Measurements from ENCODE around the gene SCN11A. TPM values are rescaled to one million over a fixed set of nuclear protein-coding genes. Genes with fewer than 3 reads are reported as not detected.

The SCN11A gene
- total RNA-seq, 2 experiments from 2014 or later = 0.08 TPM; not detected in 1

DNA sequence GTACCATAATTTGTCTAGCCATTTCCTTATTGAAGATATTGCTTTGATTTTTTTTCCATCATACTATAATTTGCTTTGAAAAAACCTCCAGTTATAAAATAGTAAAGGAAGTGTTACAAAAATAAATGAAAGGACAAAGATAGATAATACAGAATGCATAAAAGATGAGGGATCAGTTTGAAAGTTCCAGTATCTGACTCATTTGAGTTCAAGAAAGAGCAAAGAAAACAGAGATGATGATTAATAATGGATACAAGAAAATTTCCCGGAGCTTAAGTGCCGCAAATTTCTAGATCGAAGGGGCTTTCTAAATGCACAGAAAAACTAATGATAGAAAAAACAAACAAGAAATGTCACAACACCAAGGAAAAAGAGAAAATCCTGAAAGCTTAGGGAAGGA is 4.4 kb upstream of the SCN11A start:
- H3K36me3 Mint-ChIP-seq (ENCODE audit: low read depth) = peaks cover 38% of the 10 kb centered on the region
- intact Hi-C loops (cut with DNase I, micrococcal nuclease) = loop anchor here in 1 of 2 experiments (10.0 kb wide), 1 partner anchor 89 kb away; no protein-coding TSS in a partner anchor

DNA sequence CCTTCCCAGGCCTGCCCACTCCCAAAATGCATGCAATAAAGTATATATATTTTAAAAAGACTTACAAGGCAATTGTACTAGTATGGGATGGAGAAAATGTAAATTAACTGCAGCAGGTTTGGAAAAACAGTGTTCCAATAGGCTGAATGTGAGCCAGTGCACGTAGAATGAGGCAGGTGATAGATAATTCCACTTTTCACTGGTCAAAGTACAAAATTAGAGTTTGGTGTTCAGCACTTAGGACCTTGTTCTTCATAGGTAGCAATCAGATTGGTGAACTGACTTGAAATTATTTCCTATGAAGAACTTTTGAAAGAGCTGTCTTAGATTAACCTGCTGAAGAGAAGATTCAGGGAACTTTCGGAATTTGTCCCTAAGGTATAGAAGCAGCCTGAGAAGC is 2.0 kb upstream of the SCN11A start:
- Mint-ChIP-seq H3K4me3 (peak overlapping the region; percentile 75), H3K36me3 (ENCODE audit: low read depth) (peaks cover 27% of the 10 kb centered on the region), H3K9me3 (no peaks in the 10 kb centered on the region), H3K27me3 (no peaks in the 10 kb centered on the region), H3K4me1 (ENCODE audit: low read depth) (peaks cover 82% of the 10 kb centered on the region), H3K27ac (peak overlapping the region; percentile 99)
- Histone ChIP-seq H3K27ac (ENCODE audit: low read depth in 1 of 2, low read length in 2 of 2) (no peak overlapping the region), H3K4me1 (ENCODE audit: insufficient read depth, low read length) (peaks cover 25% of the 10 kb centered on the region), H3K9me3 (ENCODE audit: control insufficient read depth in 1 of 2, insufficient read depth in 1 of 2, low read length in 2 of 2) (no peaks in the 10 kb centered on the region), H3K4me3 (ENCODE audit: low read length) (no peak overlapping the region), H3K36me3 (ENCODE audit: insufficient read depth, low read length) (peaks cover 6% of the 10 kb centered on the region), H3K27me3 (ENCODE audit: control insufficient read depth in 1 of 2, insufficient read depth in 2 of 2, low read length in 2 of 2) (no peaks in the 10 kb centered on the region)
- ChIA-PET POLR2A (no interaction called here), CTCF (no interaction called here)
- DNase-seq = no peak
- ATAC-seq (ENCODE audit: poor library complexity) = no peak
- TF ChIP-seq, protein P1, sequence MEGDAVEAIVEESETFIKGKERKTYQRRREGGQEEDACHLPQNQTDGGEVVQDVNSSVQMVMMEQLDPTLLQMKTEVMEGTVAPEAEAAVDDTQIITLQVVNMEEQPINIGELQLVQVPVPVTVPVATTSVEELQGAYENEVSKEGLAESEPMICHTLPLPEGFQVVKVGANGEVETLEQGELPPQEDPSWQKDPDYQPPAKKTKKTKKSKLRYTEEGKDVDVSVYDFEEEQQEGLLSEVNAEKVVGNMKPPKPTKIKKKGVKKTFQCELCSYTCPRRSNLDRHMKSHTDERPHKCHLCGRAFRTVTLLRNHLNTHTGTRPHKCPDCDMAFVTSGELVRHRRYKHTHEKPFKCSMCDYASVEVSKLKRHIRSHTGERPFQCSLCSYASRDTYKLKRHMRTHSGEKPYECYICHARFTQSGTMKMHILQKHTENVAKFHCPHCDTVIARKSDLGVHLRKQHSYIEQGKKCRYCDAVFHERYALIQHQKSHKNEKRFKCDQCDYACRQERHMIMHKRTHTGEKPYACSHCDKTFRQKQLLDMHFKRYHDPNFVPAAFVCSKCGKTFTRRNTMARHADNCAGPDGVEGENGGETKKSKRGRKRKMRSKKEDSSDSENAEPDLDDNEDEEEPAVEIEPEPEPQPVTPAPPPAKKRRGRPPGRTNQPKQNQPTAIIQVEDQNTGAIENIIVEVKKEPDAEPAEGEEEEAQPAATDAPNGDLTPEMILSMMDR (IDR thresholded peaks at IDR 0.05) = no peak
- intact Hi-C loops (cut with DNase I, micrococcal nuclease) = loop anchor here (2.0 to 10.0 kb wide), 4 partner anchors 51 to 1404 kb away; partner anchors contain the start of genes RPL14 (in 1 of the 2) and SLC25A38 (in 1 of the 2)

More for the DNA sequence above, 4.4 kb upstream of the SCN11A start:
- Mint-ChIP-seq H3K27ac (no peak overlapping the region), H3K27me3 (no peaks in the 10 kb centered on the region), H3K9me3 (peaks cover 2% of the 10 kb centered on the region), H3K4me1 (ENCODE audit: low read depth) (peaks cover 77% of the 10 kb centered on the region), H3K4me3 (no peak overlapping the region)
- DNase-seq (no peak), ATAC-seq (ENCODE audit: poor library complexity) (no peak)
- H3K4me3 ChIP-seq (ENCODE audit: low read length) = no peak overlapping the region
- ChIA-PET CTCF (interaction anchor here (1.3 kb wide), 1 partner anchor 26 kb away, joined by 3 read pairs; no protein-coding TSS in a partner anchor), POLR2A (interaction anchor here (0.6 kb wide), 1 partner anchor 350 kb away, joined by 4 read pairs; no protein-coding TSS in a partner anchor)
- H3K4me1 ChIP-seq (ENCODE audit: insufficient read depth, low read length) = peaks cover 22% of the 10 kb centered on the region
- peaks cover 6% of the 10 kb centered on the region for H3K36me3 ChIP-seq (ENCODE audit: insufficient read depth, low read length)
- H3K27me3 ChIP-seq (ENCODE audit: control insufficient read depth in 1 of 2, insufficient read depth in 2 of 2, low read length in 2 of 2) = no peaks in the 10 kb centered on the region
- H3K27ac ChIP-seq (ENCODE audit: low read depth in 1 of 2, low read length in 2 of 2) = no peak overlapping the region
- TF ChIP-seq, protein P1 (IDR thresholded peaks at IDR 0.05) = no peak
- no peaks in the 10 kb centered on the region for H3K9me3 ChIP-seq (ENCODE audit: control insufficient read depth in 1 of 2, insufficient read depth in 1 of 2, low read length in 2 of 2)

DNA sequence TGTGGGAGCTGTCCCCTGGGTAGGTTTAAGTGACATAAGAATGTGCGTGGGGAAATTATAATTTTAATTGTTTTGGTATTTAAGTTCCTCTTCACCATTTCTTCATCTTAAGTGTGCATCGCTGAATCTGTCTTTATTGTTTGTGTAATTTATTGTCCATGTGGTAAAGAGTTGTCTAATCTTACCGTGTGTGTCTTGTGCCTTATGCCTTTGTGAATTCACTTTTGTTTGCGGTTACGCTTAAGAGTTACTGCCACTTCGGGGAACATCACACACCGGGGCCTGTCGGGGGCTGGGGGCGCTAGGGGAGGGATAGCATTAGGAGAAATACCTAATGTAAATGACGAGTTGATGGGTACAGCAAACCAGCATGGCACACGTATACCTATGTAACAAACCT is 839 bp upstream of the SCN11A start:
- Mint-ChIP-seq H3K4me3 (peak overlapping the region; percentile 95), H3K9me3 (no peaks in the 10 kb centered on the region), H3K27me3 (no peaks in the 10 kb centered on the region), H3K36me3 (ENCODE audit: low read depth) (peaks cover 22% of the 10 kb centered on the region), H3K4me1 (ENCODE audit: low read depth) (peaks cover 75% of the 10 kb centered on the region), H3K27ac (peak overlapping the region; percentile 99)
- no peaks in the 10 kb centered on the region for H3K9me3 ChIP-seq (ENCODE audit: control insufficient read depth in 1 of 2, insufficient read depth in 1 of 2, low read length in 2 of 2)
- no peaks in the 10 kb centered on the region for H3K27me3 ChIP-seq (ENCODE audit: control insufficient read depth in 1 of 2, insufficient read depth in 2 of 2, low read length in 2 of 2)
- H3K4me3 ChIP-seq (ENCODE audit: low read length) = peak overlapping the region; percentile 84
- CTCF ChIA-PET = interaction anchor here (1.4 kb wide), 1 partner anchor 236 kb away, joined by 3 read pairs; no protein-coding TSS in a partner anchor
- ATAC-seq (ENCODE audit: poor library complexity) = no peak
- intact Hi-C loops (cut with DNase I, micrococcal nuclease) = loop anchor here (2.0 to 10.0 kb wide), 4 partner anchors 52 to 1405 kb away; partner anchors contain the start of genes RPL14 (in 1 of the 2) and SLC25A38 (in 1 of the 2)
- TF ChIP-seq, protein P1 (IDR thresholded peaks at IDR 0.05) = no peak
- H3K4me1 ChIP-seq (ENCODE audit: insufficient read depth, low read length) = peaks cover 25% of the 10 kb centered on the region
- no peaks in the 10 kb centered on the region for H3K36me3 ChIP-seq (ENCODE audit: insufficient read depth, low read length)
- POLR2A ChIA-PET = interaction anchor here (0.6 to 1.2 kb wide), 2 partner anchors 53 to 95 kb away, joined by 3 read pairs; no protein-coding TSS in a partner anchor
- H3K27ac ChIP-seq (ENCODE audit: low read depth in 1 of 2, low read length in 2 of 2) = peak overlapping the region; percentile 90 to 95
- DNase-seq = peak in 1 of 14 experiments; percentile 21

All from CD4-positive, alpha-beta T cell (primary cell).